GM18511 (cell line): ENCODE results near the gene NUDC.
"Not testable (repeated sequence)": the region's sequence is repeated elsewhere in the genome, so short reads cannot be mapped to it uniquely, and the experiment has no call there.

Experiments
- ATAC-seq: cut with Tn5 transposase; IDR thresholded peaks from one replicate; pipeline ENCODE4 v1.9.1; 2021; ENCODE audit warnings: mild to moderate bottlenecking, moderate library complexity; ENCODE audit not compliant: unreplicated experiment

Gene NUDC

GRCh38 chr1:26910343-26911160 is 11.0 kb upstream of the NUDC start:
- no peak for ATAC-seq

- ATAC-seq: no peak
These were observed 10.0 kb upstream of the NUDC start for GRCh38 chr1:26911399-26912146.

- ATAC-seq: no peak
These were observed 9.4 kb upstream of the NUDC start for GRCh38 chr1:26912147-26912490.

GRCh38 chr1:26913389-26913753 is 8.2 kb upstream of the NUDC start:
- ATAC-seq: no peak

GRCh38 chr1:26913754-26914619 is 7.6 kb upstream of the NUDC start, which contains the start of gene NR0B2:
Gene NR0B2, minus strand, starts transcription at chr1:26913975. Its CDS starts 35 bp downstream, at chr1:26913940.
- no peak for ATAC-seq

- no peak for ATAC-seq
These were observed 6.2 kb upstream of the NUDC start for GRCh38 chr1:26915204-26915842.

- ATAC-seq: peak; percentile 24
These were observed 410 bp upstream of the NUDC start for GRCh38 chr1:26921126-26921539.

GRCh38 chr1:26922431-26922729 is 837 bp downstream of the NUDC start:
- no peak for ATAC-seq

GRCh38 chr1:26922901-26923300 is 1.4 kb downstream of the NUDC start:
- no peak for ATAC-seq

- no peak for ATAC-seq
These were observed 2.2 kb downstream of the NUDC start for GRCh38 chr1:26923711-26924110.

- ATAC-seq: no peak
These were observed 11.0 kb downstream of the NUDC start for GRCh38 chr1:26932531-26932930.

- ATAC-seq: no peak
These were observed 15.3 kb downstream of the NUDC start for GRCh38 chr1:26936823-26937222.

GRCh38 chr1:26938004-26938658 is 16.6 kb downstream of the NUDC start:
- ATAC-seq: no peak

GRCh38 chr1:26938659-26939025 is 17.1 kb downstream of the NUDC start:
- no peak for ATAC-seq

GRCh38 chr1:26941311-26941710 is 19.8 kb downstream of the NUDC start:
- ATAC-seq: no peak

GRCh38 chr1:26942656-26943055 is 21.1 kb downstream of the NUDC start:
- no peak for ATAC-seq

GRCh38 chr1:26945138-26945537 is 23.6 kb downstream of the NUDC start:
- no peak for ATAC-seq

- no peak for ATAC-seq
These were observed 24.2 kb downstream of the NUDC start for GRCh38 chr1:26945728-26946127.

GRCh38 chr1:26946270-26946669 is 24.7 kb downstream of the NUDC start:
- no peak for ATAC-seq

- ATAC-seq: not testable (repeated sequence)
These were observed 27.1 kb downstream of the NUDC start for GRCh38 chr1:26948725-26949057.
